GM19468 (cell line): Measurements from ENCODE around the gene ARFGEF2.
"Not testable (repeated sequence)": the region's sequence is repeated elsewhere in the genome, so short reads cannot be mapped to it uniquely, and the experiment has no call there.

Experiments used
- ATAC-seq: cut with Tn5 transposase; IDR thresholded peaks from one replicate; pipeline ENCODE4 v1.9.1; 2021; ENCODE audit warnings: mild to moderate bottlenecking, moderate library complexity, moderate number of reproducible peaks; ENCODE audit not compliant: unreplicated experiment; ENCODE audit errors: extremely low read depth

ARFGEF2 gene

DNA sequence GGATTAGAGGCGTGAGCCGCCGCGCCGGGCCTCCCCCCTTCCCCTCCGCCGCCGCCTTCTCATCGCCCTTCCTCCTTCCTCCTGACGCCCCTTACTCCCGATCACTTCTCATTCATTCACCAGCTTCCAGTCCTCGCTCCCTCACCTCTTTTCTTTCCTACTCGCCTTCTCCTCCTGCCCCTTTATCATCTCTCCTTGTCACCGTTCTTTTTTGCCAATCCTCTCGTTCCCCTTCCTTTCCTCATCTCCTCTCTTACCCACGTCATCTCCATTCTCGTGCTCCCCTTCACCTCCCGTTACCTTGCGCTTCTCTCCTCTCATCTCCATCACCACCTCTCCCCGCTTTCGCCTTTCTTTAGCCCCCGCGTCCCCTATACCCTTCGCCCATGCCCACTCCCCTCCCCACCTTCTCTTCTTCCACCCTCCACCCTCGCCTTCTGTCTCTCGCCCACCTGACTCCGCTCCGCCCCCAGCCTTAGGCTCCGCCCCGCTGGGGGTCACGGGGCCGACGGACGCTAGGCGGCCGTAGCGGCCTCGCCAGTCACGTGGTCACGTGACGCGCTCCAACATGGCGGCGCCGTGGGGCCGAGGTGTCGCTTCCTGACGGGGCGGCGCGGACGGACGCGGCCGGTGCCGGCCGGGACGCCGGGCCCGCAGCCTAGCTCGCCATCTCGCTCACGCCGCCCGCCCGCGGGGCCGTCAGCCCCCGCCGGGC lies at the start of gene ARFGEF2:
TSS of gene ARFGEF2 (plus strand) at position 544 of the 715 bp plus-strand sequence. CDS start 179 bp downstream, outside the sequence.
- peak; percentile 77 for ATAC-seq

DNA sequence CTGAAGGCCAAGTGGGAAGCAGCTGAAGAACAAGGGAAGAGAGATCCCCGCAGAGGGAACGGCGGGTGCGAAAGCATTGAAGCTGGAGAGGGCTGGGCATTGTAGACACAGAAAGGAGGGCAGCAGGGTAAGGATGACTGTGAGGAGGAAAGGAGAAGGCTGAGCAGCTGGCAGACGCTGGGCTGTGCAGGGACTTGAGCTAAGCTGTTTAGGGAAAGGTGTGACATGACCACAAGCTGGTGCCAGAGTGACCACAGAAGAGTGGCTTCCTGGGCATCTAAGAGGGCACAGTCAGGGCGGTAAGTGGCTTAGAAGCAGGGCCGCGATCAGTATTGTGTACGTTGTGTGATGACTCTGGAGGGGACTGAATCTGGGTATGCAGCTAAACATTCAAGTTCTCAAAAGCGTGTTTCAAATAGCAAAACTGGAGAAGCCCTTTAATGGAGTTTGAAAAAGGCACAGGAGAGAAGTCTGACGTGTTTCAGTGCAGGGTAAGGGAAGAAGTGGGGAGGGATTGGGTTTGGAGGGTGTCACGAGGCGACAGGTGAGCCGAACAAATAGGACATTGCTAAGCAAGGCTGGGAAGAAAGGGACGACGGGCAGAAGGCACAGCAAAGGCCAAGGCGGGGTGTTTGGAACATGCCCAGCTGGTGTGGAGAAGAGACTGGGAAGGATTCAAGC lies 46.1 kb upstream of the ARFGEF2 start:
- no peak for ATAC-seq

- no peak for ATAC-seq
Observed at GRCh38 chr20:48875914-48876240, 45.6 kb upstream of the ARFGEF2 start.

DNA sequence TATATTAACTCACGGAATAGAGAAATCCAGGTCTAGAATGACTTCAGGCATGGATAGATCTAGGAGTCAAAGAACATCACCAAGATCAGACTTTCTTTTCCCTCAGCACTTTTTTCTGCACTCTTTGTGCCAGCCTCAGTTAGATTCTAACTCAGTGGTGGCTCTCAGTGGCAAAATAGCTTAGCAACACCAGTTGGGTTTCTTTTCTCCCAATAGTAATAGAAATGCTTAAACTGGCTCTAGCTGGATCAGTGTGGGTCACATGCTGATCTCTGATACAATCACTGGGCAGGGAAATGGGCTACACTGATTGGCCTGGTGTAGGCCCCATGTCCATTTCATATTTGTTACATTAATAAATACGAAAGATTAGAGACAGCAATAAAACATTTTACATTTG lies 44.2 kb upstream of the ARFGEF2 start:
- ATAC-seq, result no peak

DNA sequence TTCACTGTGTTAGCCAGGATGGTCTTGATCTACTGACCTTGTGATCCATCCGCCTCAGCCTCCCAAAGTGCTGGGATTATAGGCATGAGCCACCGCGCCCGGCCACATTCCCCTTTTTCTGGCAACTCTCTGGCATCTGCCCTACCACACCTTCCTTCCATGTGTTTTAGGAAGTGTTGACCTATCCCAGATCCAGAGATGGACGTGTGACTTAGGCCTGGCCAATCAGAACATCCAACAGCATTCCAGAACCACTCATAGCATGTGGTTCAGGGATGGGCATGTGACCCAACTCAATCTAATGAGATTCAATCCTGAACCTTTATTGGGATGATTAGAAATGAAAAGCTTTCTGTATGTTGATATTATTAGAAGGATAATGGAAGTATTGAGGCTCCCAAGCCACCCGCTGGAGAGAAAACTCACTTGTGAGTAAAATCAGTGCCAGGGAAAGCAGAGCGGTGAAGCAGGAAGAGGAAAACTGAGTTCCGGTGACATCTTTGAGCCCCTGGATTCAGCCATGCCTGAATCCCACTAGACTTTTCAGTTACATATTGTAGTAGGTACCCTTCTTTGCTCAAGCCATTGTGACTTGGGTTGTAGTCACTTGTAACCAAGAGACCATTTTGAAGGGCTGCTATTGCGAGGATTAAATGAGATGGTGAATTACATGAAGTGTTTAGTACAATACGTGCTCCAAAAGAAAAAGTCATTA lies 42.8 kb upstream of the ARFGEF2 start:
- no peak for ATAC-seq

DNA sequence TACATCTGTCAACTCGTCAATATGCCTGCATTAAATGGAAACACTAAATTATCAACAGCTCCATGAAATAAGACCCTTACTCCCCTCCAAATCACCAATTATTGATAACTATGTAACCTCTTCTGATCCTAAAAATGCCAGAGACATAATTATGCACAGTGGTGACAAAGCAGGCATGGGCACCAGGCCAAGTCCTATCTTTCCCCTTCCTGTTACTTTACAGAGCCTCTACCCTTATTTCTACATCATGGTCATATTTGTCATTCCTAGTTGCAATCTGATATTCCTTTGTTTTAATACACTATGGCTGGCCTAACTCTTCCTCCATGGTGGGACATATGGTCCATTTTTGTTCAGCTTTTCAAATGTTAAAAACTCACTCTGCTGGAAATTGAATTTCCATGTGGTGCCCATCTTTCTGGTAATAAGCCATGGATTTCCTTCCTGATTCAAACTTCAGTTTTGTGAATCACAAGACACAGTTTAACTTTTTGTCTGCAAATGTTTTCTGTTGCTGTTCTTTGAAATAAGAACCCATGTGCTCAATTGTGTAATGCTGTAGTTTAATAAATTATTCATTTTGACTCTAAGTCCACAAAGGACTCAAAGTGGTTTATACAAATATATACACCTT lies 41.8 kb upstream of the ARFGEF2 start:
- no peak for ATAC-seq

- ATAC-seq, result no peak
Observed at GRCh38 chr20:48880331-48880730, 41.2 kb upstream of the ARFGEF2 start.

- no peak for ATAC-seq
Observed at GRCh38 chr20:48880981-48881657, 40.4 kb upstream of the ARFGEF2 start.

DNA sequence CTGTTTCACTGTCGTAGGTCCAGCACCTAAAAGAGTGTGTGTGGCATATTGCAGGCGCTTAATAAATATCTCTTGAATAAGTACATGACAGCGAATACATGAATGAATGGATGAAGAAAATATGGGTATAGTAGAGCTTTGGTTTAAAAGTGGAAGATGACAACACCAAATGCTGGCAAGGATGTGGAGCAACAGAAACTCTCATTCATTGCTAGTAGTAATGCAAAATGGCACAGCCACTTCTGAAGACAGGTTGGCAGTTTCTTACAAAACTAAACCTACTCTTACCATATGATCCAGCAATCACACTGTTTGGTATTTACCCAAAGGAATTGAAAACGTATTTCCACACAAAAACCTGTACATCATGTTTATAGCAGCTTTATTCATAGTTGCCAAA lies 36.3 kb upstream of the ARFGEF2 start:
- no peak for ATAC-seq

DNA sequence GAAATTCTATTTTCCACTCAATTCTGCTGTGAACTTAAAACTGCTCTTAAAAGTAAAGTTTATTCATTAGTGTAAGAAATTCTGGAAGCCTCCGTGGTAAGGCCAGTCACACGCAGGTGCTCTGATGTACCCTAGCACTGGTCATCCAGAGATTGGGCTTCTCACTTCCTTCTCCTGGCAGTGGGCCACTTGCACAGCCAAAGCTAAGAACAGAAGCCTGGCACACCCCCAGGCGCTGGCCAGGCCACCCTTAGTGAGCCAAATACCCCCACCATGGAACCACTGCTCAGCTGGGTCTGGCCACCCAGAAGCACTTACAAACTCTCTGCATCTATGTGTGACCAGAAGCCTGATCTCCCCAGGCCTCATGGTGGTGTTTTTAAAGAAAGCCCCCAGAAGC lies 35.3 kb upstream of the ARFGEF2 start:
- no peak for ATAC-seq

GRCh38 chr20:48886811-48887210 lies 34.7 kb upstream of the ARFGEF2 start:
- no peak for ATAC-seq

DNA sequence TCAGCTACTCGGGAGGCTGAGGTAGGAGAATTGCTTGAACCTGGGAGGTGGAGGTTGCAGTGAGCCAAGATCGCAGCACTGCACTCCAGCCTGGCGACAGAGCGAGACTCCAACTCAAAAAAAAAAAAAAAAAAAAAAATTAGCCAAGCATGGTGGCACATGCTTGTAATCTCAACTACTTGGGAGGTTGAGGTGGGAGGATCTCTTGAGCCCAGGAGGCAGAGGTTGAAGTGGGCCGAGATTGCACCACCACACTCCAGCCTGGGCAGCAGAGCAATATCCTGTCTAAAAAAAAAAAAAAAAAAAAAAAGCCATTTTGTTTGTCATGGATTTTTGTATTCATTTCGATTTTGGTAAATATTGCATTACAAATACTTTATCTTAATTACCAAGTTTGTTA lies 33.0 kb upstream of the ARFGEF2 start:
- ATAC-seq, result not testable (repeated sequence)

GRCh38 chr20:48889140-48889790 lies 32.2 kb upstream of the ARFGEF2 start:
- ATAC-seq, result no peak

- no peak for ATAC-seq
Observed at GRCh38 chr20:48891235-48892048, 30.1 kb upstream of the ARFGEF2 start.

GRCh38 chr20:48892049-48892470 lies 29.5 kb upstream of the ARFGEF2 start:
- no peak for ATAC-seq

DNA sequence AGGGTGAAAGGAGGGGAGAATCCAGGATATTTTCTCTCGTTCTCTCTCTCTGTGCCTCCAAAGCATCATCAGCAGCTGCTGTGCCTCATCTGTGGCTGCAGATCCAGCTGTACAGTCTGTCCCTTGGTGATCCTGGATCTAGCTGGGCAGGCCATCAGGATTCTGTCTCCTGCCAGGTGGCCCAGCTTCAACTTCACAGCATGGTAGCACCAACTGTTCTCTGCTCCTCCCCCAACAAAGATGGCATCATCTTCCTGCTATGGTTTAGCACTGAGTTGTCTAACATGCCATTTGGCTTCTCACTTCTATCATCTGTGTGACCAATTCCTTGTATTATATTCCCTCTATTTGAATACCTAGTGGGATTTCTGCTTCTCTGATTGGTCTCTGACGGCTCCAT lies 28.6 kb upstream of the ARFGEF2 start:
- no peak for ATAC-seq

DNA sequence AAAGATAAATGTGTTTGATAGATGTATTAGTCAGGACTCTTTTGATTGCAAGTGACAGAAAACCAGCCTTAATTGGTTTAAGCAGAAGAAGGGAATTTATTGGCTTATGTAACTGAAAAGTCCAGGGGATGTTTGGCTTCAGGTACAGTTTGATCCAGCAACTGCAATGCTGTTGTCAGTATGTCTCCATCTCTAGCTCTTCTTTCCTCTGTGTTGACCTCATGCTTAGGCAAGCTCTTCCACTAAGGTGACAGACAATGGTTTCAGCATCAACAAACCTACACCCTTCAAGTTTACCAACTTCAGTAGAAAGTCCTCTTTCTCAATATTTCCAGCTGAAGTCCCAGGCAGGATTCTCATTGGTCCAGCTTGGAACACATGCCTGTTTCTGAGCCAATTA lies 28.1 kb upstream of the ARFGEF2 start:
- no peak for ATAC-seq

DNA sequence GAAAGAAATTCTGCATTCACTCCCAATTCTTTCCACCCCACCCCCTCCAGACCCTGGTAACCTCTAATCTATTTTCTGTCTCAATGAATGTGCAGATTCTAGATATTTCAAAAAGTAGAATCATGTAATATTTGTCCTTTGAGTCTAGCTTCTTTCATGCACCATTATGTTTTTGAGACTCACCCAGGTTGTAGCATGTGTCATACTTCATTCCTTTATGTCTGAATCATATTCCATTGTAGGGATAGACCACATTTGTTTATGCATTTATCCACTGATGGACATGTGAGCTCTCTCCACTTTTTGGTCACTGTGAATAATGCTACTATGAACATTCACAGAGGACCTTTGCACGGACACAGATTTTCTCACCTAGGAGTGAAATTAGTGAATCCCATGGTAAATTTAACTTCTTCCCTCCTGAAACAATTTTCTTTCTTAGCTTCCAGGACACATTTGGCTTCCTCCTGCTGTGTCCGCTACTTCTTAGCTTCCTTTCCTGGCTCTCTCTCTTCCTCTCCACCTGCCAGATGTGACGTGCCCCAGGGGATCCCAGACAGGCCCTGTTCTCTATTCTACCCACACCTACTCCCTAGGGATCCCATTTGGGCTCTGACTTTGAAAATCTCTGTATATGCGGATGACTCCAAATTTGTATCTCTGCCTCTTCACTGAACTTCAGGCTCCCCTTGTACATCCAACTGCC lies 24.1 kb upstream of the ARFGEF2 start:
- no peak for ATAC-seq
